ENCODE data around the gene GCG. TPM values are rescaled to one million over a fixed set of nuclear protein-coding genes. Genes with fewer than 3 reads are reported as not detected.

Gene GCG
- total RNA-seq, 1 donor from 2014 or later, result not detected

DNA sequence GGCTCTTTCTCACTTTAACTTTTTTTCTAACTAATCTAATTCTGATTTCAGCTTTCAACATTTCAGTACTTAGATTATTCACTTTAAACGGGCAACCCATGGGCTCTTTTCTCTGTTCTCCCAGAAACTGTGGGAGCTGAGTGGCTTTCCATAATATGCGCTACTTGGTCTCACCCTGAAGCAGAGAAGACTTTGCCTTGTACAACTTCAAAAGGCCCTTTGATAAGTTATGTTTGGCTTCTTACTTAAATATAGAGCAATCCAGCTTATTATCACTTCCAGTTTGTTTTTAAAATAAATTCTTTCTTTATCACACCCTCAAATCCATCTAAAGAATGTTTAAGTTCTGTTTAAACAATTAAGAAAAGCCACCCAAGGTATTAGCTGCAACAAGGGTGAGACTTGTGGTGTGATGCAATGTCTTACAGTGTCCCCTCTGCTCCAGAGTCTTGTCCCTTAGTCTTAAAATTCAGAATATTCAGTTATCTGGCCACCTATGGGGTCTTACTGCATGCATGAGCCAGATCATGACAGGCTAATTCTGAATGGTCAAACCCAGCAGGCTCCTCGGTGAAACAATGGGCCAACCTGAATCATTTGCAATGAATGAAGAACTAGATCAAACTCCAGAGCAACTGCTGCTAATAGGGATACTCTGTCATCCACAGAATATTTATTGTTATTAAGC lies 38.8 kb downstream of the GCG start:
- Histone ChIP-seq H3K9me3 (no peaks in the 10 kb centered on the region), H3K4me1 (no peaks in the 10 kb centered on the region), H3K27me3 (no peaks in the 10 kb centered on the region), H3K4me3 (no peak overlapping the region), H3K27ac (no peak overlapping the region), H3K36me3 (no peaks in the 10 kb centered on the region)
- TF ChIP-seq CTCF (IDR thresholded peaks at IDR 0.05), result no peak
- intact Hi-C loops (cut with DNase I), result no loop called here
- no peak for DNase-seq (ENCODE audit: low spot score in 2 of 2)

DNA sequence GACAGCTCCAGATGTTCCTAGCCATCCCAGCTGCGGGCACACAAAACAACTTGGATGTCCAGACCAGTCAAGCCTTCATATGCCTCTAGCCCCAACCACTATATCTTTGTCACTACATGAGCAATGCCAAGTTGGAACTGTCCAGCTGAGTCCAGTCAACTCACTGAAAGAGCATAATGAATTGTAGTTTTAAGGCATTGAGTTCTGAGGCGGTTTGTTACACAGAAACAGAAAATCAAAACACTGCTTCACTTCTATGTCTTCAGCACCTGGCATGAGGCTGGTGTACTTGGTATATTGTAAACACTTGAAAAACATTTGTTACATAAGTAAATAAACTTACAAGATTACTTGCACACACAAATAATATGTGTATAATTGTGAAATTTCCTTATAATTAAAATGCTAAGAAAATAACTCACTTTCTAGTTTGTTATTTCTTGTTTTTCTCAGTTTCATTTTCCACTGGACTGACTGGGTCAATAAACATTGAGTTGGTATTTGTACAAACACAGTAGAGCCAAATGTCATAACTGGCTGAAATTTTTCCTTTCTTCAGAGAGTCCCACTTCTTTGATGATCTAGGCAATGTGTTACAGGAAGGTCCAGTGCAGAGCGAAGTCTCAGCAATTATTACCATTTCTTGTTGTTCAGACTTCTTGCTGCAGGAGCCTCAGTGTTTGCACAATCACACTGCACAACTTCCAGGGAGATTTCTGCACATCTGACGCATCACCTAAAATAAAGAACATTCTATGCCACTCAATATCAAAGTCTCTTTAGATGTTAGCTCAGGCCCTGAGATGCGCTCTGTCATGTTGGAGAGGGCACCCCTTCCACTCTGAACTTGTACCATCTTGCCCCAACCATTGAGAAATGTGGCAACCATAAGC lies 39.8 kb downstream of the GCG start:
- DNase-seq (ENCODE audit: low spot score in 2 of 2), result no peak
- Histone ChIP-seq H3K4me1 (no peaks in the 10 kb centered on the region), H3K36me3 (no peaks in the 10 kb centered on the region), H3K27ac (no peak overlapping the region), H3K4me3 (no peak overlapping the region), H3K9me3 (no peaks in the 10 kb centered on the region), H3K27me3 (no peaks in the 10 kb centered on the region)
- intact Hi-C loops (cut with DNase I), result no loop called here
- TF ChIP-seq CTCF (IDR thresholded peaks at IDR 0.05), result no peak

GRCh38 chr2:162107361-162107901 lies 44.6 kb downstream of the GCG start:
- no peaks in the 10 kb centered on the region for H3K9me3 ChIP-seq
- intact Hi-C loops (cut with DNase I), result no loop called here
- TF ChIP-seq CTCF (IDR thresholded peaks at IDR 0.05), result no peak

DNA sequence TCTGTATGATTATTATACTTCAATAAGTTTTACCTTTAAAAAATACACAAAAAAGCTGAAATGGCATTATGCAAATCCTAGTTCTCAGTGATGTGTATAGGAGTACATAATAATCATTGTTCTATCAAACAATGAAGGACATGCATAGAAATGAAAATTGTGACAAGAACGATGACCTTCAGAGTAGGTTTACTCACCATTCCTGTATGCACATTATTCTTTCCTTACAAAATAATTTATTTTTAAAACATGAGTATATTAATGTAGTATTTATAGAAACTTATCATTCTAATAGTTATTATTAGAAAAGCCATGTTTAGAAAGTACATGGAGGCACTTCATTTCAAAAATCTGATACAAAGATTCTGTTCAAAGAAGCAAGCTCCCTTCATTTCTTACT lies 45.3 kb downstream of the GCG start:
- intact Hi-C loops (cut with DNase I), result no loop called here
- Histone ChIP-seq H3K9me3 (no peaks in the 10 kb centered on the region), H3K4me3 (no peak overlapping the region), H3K27me3 (no peaks in the 10 kb centered on the region), H3K27ac (no peak overlapping the region), H3K36me3 (no peaks in the 10 kb centered on the region), H3K4me1 (no peaks in the 10 kb centered on the region)
- TF ChIP-seq CTCF (IDR thresholded peaks at IDR 0.05), result no peak
- DNase-seq (ENCODE audit: low spot score in 2 of 2), result no peak

More at GRCh38 chr2:162107361-162107901, 44.6 kb downstream of the GCG start:
- Histone ChIP-seq H3K4me3 (no peak overlapping the region), H3K36me3 (no peaks in the 10 kb centered on the region), H3K27me3 (no peaks in the 10 kb centered on the region), H3K27ac (no peak overlapping the region), H3K4me1 (no peaks in the 10 kb centered on the region)
- DNase-seq (ENCODE audit: low spot score in 2 of 2), result no peak

DNA sequence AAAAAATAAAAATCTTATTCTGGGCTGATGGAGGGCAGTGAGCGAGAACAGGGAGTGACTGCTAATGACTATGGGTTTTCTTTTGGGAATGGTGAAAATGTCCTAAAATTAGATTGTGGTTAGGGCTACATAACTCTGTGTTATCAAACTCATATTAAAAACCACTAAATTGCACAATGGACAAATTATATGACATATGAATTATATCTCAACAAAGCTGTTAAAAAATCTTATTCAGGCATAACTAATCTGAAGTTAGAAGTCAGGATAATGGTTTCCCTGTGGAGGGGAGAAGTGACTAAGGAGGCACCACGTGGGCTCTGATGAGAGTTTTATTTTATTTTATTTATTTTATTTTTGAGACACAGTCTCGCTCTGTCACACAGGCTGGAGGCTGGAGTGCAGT lies 45.9 kb downstream of the GCG start:
- no peaks in the 10 kb centered on the region for H3K9me3 ChIP-seq
- no peaks in the 10 kb centered on the region for H3K36me3 ChIP-seq
- intact Hi-C loops (cut with DNase I), result no loop called here

More for the DNA sequence above, 45.9 kb downstream of the GCG start:
- TF ChIP-seq CTCF (IDR thresholded peaks at IDR 0.05), result no peak
- no peak overlapping the region for H3K27ac ChIP-seq
- no peak overlapping the region for H3K4me3 ChIP-seq
- DNase-seq (ENCODE audit: low spot score in 2 of 2), result no peak
- no peaks in the 10 kb centered on the region for H3K27me3 ChIP-seq
- no peaks in the 10 kb centered on the region for H3K4me1 ChIP-seq
